CD1c-positive myeloid dendritic cell (primary cell): ENCODE measurements around the gene ADA.
"Not testable (repeated sequence)": the region's sequence is repeated elsewhere in the genome, so short reads cannot be mapped to it uniquely, and the experiment has no call there.

Experiments
- DNase-seq: peaks from one replicate; pipeline ENCODE4 v3.0.0-alpha.2; 2016; ENCODE audit errors: extremely low spot score

The ADA gene

DNA sequence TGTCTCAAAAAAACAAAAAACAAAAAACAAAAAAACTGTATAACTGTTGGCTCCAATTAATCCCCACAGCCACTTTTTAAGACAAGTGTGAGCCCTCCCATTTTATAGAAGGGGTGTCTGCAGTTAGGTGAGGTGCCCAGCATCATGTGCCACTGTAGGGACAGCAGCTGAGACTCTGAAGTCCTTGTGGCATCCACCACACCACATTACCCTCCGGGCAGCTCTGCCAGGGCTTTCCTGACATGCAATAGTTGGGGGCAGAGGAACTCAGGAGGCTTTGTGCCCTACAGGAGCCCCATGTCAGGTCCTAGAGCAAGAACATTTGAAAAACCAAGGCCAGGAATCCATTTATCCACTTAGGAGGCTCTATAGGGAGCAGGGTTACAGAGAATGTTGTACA, 51.8 kb downstream of the ADA start:
- DNase-seq: no peak

DNA sequence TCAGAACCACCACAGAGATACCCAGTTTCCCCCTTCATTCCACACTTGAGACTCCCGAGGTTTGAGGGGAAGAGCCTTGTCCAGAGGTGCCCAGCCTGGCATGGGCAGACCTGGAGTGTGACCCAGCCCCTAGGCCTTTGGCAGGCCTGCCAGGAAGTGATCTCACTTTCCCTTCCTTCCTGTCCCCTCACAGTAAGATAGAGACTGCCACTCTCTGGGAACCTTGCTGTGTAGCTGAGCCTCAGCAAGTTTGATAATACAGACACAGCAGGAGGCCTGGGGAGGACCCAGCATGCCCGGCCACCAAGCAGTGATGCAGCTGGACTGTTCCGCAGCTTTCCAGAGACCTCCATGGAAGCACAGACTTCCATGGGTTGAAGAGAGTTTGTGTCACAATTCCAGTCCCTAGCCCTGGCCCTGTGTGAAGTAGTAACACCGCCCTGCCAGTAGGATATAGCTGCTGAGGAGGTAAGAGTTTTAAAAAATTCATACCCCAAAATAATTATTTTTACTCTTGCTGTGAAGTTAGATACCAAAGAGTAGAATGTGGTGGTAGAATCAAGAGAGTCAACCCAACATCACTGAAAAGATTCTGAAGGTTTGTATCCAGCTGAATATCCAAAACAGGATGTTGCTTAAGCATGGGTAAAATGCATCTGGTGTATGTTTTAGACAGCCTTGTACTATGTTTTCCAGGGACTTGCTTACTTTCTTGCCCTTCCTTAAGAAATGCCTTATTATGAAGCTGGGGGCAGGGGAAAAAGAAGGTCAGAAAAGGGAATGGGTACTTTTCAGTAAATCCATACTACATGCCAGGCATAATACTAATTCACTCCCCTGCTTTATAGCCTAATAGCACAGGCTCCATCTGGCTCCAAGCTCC, 52.8 kb downstream of the ADA start:
- peak; percentile 7 for DNase-seq

DNA sequence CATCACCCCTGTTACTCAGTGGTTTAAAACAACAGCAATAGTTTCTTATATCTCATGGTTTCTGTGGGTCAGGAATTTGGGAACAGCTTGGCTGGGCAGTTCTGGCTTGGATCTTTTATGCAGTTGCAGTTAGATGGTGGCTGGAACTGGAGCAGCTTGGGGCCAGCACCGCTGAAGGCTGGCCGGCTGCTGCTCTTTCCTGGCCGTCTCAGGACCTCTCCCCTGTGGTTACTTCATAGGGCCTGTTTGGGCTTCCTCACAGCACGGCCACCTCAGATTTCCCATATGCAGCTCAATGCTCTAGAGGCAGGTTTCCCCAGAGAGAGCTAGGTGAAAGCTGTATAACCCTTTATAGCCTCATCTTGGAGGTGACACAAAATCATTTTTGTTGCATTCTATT, 53.6 kb downstream of the ADA start:
- DNase-seq: no peak

DNA sequence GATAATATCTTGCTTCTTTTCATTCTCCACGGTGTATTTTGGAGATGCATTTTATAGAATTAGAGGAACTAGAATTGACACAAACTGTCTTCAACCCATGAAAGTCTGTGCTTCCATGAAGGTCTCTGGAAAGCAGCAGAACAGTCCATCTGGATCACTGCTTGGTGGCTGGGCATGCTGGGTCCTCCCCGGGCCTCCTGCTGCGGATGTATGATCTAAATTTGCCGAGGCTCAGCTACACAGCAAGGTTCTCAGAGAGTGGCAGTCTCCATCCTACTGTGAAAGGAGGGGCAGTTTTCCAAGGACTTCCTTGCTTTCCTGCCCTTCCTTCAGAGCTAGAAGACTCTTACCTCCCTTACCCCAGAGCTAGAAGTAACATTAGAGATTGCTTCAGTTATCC, 54.0 kb downstream of the ADA start:
- DNase-seq: no peak

DNA sequence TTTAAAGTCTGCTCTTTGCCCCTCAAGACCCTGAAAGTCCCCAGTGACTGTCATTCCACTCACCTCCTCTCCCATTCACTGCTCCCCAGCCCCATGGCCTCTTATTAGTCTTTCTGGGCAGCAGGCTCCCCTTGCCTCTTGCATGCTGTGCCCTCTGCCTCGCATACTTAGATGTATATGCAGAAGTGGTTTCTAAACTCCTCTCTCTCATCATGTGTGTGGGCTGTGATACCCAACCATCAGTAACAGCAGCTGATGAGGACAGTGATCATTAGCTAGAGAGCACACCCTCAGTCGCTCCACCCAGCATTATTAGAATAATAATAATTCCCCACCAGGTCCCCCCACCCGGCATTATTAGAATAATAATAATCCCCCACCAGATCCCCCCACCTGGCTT, 54.6 kb downstream of the ADA start:
- DNase-seq: no peak

DNA sequence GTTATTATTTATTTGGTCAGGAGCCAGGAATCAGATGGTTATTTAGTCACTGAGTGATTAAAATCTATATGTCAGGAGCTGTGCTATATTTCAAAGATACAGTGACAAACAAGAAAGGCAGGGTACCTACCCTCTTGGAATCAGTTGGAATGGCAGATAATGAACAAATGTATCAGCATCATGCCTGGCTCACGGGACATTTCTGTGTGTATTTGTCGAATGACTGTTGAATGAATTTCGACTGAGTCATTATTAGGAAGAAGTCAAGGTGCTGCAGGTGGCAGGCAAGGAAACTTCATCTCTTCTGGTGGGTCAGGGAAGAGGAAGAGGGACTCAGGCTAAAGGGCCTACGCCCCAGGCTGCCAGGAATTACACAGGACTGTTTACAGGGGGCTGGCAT, 55.5 kb downstream of the ADA start:
- DNase-seq: no peak

DNA sequence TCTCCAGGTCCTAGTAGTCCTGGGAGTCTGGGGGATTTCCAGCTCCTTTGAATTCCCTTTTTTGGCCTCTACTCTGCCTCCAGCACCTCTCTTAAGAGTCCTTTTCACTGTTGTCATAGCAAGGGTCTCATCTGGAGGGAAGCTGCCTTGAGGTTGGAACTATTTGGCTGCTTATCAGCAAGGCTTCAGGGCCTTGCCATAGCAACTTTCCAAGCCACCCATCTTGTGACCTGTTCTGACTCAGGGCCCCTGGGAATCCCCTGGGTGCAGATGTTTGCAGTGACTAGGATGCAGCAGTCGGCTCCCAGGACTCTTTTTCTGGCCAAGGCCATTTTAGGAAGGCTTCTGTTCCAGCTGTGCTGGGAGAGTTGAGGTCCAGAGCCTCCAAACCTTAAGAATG, 56.8 kb downstream of the ADA start:
- DNase-seq: peak; percentile 7

DNA sequence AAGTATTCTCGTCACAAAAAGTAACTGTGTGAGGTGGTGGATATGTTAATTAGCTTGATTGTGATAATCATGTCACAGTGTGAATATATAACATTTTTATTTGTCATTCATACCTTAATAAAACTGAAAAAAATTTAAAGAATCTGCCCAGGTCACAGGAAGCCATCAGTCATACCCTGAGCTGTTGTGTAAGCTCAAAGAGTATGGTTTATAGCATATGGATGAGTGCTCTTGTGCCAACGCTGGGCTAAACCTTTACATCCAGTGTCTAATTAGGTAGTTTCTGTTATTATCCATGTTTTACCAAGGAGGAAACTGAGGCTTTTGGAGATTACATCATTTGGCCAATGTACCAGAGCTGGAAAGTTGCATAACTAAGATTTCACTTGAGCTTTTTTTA, 57.7 kb downstream of the ADA start:
- DNase-seq: no peak

DNA sequence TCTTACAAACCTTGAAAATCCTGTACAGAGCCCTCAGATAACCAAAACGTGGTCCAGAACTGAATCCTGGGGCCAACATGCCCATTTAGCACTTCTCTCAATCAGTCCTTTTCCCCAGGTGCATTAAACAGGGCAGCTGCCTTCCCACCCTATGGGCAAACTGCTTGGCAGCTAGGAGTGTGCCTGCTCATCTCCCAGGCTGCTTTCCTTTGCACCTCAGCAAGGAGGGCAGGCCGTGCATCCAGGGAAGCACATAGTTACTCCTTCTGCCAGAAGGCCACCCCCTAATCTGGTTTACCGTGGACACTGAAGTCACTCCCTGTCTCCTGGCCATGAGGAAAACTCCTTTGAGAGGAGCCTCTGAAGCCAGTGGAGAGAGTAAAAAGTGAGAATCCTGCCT, 59.1 kb downstream of the ADA start:
- no peak for DNase-seq

DNA sequence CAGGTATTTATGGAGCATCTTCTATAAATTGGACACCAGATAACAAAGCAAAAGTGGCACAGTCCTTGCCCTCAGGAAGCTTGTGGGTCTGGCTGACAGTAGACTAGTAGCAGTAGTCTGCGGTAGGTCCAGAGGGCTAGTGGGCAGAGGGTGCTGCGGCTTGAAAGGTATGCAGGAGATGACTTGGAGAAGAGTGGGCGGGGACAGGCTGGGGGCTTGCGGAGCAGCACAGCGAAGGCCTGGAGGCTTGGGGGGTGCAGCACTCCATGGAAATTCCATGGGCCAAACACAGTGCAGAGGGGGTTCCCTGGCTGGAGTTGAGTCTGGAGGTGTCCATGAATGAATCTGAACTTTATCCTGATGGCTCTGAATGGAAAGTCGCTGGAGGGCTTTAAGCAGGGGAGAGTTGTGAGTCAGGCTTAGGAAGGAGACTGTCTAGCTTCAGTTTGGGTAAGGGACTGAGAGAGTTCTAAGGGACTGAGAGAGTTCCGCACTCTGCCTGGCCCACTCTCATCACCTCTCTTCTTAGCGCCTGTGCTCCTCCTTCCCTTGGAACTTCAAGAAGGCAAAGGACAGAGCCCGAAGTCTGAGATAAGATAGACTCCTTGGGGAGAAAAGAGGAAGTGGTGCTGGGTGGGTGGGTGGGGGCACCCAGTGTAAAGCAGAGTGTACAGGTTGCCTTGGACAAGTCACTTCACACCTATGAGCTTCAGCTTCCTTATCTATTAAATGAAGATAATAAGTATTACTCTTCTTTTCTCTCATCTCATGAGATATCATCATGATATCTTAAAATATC, 60.3 kb downstream of the ADA start:
- no peak for DNase-seq

DNA sequence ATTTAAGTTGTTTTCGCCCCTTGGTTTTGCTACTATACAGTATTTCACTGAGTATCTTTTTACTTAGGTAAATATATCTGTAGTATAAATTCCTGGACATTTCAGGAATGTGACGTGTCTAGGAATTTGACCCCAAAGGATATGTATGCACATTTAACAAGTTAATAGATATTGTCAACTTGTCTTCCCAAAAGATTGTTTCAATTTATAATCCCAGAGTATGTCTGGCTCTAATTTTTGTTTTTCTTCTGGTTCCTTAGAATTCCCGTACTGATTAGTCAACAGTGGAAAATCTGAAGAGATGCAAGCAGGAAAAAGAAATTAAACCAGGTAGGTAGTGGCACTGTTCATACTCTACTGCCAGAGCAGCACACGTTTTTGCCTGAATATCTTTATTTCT, 62.0 kb downstream of the ADA start:
- no peak for DNase-seq

DNA sequence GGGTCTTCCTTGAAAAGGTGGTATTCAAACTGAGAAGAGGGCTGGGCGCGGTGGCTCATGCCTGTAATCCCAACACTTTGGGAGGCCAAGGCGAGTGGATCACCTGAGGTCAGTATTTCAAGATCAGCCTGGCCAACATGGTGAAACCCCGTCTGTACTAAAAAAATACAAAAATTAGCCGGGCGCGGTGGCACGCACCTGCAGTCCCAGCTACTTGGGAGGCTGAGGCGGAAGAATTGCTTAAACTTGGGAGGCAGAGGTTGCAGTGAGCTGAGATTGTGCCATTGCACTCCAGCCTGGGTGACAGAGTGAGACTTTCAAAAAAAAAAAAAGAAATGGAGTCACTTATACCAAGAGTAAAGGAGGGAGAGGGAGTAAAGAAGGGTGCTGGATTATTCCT, 63.2 kb downstream of the ADA start:
- not testable (repeated sequence) for DNase-seq

DNA sequence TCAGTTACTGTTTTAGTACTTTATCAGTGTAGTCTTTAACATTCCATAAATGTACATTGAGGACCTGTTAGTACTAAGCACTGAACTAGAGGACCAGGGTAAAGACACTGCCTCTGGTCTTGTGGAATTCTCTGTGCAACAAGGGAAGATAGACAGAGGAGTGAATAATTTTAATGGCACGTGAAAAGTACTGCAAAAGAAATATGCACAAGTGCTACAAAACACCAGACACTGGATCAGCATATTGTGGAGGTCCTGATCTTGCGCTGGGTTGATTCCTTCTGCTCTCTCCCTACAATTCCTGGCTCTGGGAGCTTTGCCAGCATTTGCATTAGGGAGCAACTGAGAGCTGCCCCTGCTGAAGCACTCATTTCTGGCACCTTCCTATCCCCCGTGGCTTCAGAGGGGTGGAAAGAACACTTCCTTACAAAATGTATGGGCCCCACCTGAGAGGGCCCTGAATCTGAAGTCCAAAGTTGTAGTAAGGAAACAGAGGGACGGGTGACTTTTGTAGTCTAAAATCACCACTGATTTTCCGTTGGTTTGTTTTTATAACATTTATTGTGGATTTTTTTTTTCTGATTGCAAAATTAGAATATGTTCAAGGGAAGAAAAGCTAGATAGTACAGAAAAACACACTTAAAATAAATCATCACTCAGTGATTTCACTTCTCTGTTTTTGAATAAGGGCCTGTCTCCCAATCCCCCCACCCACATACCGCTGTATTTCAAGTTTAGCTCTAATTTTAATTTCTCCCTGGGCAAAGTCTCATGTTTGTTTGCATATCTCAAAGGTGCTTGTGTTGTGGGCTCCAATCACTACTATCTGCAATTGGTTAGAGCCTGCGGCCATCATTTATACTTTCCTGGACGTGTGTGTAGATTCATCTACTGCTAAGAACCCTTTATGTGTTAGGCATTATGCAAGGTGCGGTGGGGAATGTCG, 64.2 kb downstream of the ADA start:
- DNase-seq: no peak

DNA sequence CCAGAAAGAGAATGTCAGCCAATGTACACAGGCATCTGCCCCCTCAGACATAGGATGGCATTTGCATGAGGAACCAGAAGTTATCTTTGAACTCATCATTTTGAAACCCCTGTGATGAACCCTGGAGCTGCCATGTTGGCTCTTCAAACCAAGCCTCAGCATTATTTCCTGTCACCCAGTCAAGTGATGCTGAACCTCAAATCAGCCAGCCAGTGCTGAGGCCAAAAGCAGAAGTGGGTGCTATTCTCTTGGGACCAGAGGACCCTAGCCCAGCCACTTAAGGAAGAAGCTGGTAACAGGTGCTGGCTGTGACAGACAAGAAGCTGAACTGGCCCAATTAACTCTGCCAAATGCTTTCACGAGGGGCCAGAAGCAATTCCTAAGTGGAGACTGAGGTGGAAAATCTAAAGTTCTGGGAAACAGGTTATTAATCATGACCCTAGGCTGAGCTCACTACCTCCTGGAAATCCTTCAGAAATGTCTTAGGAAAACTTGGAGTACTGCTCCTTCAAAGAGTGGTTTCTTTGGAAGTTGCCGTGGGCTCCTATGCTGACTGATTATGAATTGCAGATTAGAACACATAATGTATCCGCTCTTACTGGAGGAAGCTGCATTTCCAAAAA, 65.1 kb downstream of the ADA start:
- DNase-seq: peak; percentile 51

DNA sequence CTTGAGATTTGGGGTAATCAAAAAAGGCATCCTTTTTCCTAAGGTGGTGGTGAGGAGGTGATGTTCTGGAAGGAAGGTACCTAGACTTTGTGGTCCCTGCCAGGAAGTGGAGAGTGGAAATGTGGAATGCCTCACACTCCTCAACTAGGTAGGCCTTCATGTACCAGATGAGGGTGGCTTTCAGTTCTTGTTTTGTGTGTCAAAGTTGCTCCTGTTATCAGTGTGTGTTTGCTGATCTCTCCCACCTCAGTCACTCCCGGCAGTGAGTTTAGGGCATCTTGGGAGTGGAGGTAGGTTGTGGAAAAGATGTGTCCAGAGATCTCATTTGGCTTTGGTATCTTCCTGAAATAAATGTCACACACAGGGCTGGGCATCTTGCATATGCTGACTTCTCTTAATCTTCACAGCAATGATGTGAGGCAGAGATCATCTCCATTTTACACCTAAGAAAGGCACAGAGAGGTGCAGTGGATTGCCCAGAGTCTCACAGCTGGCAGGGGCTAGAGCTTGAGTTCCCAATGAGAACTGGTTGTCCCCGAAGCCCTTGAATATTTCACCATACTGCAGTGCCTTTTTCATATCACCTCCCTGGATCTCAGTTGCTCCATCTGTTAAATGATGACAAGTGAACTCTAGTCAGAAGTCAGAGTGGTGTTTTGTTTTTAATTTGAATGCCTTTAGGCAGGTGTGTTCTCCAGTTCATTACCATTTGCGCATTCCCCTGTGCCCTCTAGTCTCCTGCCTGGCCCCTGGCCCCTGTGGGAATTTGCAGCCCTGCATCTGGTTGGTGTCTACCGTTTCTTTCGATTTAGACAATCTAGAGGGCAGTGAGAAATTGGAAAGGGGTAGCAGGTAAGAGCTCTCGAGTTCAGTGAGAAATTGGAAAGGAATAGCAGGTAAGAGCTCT, 66.2 kb downstream of the ADA start:
- no peak for DNase-seq

DNA sequence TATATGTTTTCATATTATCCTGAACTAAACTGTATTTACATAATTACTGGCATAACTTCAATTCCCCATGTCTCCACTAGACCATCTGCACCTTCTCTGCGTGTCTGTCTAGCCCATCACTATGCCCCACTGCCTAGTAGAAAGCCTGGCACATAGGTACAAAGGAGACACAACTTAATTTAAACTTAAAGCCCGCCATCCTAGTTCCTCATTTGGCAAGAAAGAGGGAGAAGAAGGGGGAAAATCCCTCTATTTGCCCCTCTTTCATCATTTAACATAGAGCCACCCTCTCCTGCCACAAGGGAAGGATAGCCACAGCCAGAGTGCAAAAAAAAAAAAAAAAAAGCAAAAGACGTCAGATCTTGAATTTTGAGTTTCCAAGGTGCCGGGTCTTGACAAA, 67.3 kb downstream of the ADA start:
- no peak for DNase-seq

DNA sequence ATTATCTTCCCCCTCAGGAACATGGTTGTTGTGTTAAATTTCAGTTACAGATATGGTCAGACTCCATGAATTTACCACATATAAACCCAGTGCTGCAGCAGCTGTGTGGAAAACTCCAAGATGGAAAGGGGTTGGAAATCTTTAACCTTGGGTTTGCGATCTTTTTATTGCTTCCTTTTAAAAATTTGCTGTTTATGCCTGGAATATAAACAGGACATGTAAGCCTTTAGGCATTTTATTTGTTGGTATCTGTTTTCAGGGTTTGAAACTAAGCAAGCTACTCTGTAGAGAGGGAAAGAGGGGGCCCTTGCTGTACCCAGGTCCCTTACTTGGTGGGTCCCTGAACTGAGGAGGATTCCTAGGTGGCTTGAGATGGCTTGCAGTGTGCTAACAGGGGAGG, 68.3 kb downstream of the ADA start:
- no peak for DNase-seq

DNA sequence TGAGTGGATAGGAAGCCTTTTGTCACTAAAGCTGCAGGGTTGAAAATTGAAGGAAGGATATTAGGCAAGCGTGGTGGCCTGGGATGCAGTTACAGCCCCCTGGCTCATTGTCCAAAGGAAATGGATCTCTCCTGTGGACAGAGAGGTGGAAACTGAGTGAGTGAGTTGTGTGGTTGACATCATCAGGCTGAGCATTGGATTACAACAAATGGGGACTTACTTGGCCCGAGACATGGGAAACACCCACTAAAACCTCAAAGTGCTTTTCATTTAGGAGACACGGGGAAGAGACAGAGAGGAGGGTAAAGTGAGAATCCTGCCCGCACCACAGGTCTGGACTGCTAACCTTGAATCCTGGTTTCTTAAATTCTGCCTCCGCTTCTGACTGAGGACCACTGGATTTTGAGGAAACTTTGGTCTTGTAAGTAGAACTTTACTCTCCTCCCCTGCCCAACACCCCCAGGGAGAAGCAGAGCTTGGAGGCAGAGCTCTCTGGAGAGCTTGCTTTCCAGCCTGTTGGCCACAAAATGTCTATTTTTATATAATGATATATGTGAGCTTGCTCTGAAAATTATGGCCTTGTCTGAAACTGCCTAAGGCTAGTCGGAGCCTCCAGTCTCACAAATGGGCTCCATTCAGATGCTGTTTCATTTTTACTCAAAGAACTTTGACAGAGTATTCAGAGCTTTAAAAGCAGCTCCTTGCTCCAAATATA, 69.0 kb downstream of the ADA start, which contains the start of gene PKIG:
Gene PKIG (plus strand): TSS at position 269 of the 715 bp plus-strand sequence. CDS start 31,978 bp downstream, outside the sequence.
- DNase-seq: no peak

DNA sequence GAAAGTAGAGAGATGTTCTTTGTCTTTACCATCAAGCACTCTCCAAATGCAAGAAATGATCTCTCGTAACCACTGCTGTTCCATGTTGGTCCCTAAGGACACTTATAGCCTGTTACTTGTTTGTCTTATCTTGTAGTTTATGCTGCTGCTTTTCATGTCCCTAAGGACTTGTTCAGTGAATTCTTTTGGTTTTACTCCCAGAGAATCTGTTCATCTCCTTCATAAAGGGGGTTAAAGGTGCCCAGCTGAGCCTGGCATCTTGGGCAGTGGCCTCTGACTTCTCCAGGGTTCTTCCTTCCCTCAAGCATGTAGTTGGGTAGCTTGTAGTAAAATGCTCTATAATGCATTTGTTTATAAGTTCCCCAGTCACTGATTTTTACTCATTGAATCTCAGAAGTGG, 70.0 kb downstream of the ADA start:
- no peak for DNase-seq
